Pancreas (tissue), 10 donors: ENCODE data around the gene CORO6. TPM values are rescaled to one million over a fixed set of nuclear protein-coding genes. Genes with fewer than 3 reads are reported as not detected.

Experiments used
- ATAC-seq, 4 donors: fragments of 200-7000 bp; cut with Tn5 transposase; one replicate each; pipeline versions ENCODE4 v1.8.0 to v1.9.1; 2020; ENCODE audit warnings: mild to moderate bottlenecking in 4 of 4, moderate library complexity in 4 of 4
- DNase-seq, 6 donors: peaks; one replicate each; pipeline ENCODE4 v3.0.0-alpha.2; 2020
- FAIRE-seq: peaks from 2 replicates; lab custom pipeline; 2012; peaks lifted over from hg19 to GRCh38; lab: Jason Lieb, UNC
- H3K27ac ChIP-seq, 4 donors: fragments of 200-600 bp; sonication (generic); 1 replicate in 3 of 4; 2 replicates in 1 of 4; pipeline versions ENCODE4 v1.5.0 to v1.8.0; 2020
- H3K27me3 ChIP-seq, 4 donors: fragments of 200-600 bp; one replicate each; pipeline ENCODE4 v1.8.0; 2021
- H3K36me3 ChIP-seq, 3 donors: fragments of 200-600 bp; sonication (generic) in 1 of 3; one replicate each; pipeline versions ENCODE4 v1.5.0 to v1.8.0; 2020 to 2021
- H3K4me1 ChIP-seq, 3 donors: fragments of 200-600 bp; one replicate each; pipeline ENCODE4 v1.8.0; 2021
- H3K4me3 ChIP-seq, 4 donors: fragments of 200-600 bp; sonication (generic) in 2 of 4; one replicate each; pipeline versions ENCODE4 v1.5.0 to v1.8.0; 2020 to 2021
- H3K9me3 ChIP-seq, 4 donors: fragments of 200-600 bp; one replicate each; pipeline ENCODE4 v1.8.0; 2021
- WGBS, 2 donors: extraction: QIAGEN DNeasy Blood & Tissue Kit; methylation state at CpG; one replicate each; pipeline ENCODE4 v1.1.7; 2013; 5-methylcytosine and 5-hydroxymethylcytosine counted together
- intact Hi-C, 3 donors: fragments of 100-400 bp; cut with DNase I; formaldehyde crosslinking; loops; one replicate each; pipeline versions ENCODE4 v1.11.1 to v1.14.2; 2022
- polyA plus RNA-seq, 2 donors: library from polyadenylated mRNA; stranded (reverse); fragments of 200-250 nt; gene quantifications; one replicate each; pipeline ENCODE4 v1.2.3, GENCODE V29; 2013
- total RNA-seq, 6 donors: library from RNA; stranded (reverse); fragmentation: NEBNext Ultra II Directional in 4 of 6; extraction: Animal tissue kit (Norgen Biotek cat#: 25700) in 4 of 6; gene quantifications; one replicate each; pipeline versions ENCODE4 v1.2.1 to v1.2.4, GENCODE V29; 2021 to 2023
- TF ChIP-seq, protein P1 (sequence below), 4 donors: fragments of 200-600 bp; sonication (generic) in 3 of 4; IDR thresholded peaks; one replicate each; pipeline versions ENCODE4 v1.5.0 to v1.8.0; 2021; ENCODE audit warnings: antibody characterized with exemption in 4 of 4
- donor health status: healthy with polysubstance abuse.
- donor health status: DM: no; HTN: no; CAD: no; lungs with moderate emphysema.
- donor health status: DM: no; HTN: no; CAD: no.
- donor health status: control.
- donor health status: control.
- donor health status: Bipolar disorder and iron deficiency.
- donor health status: DM: yes; HTN: yes; CAD: no.
- donor health status: DM: no; HTN: no; CAD: no.
- donor health status: DM: no; HTN: no; CAD: no.
- donor health status: DM: yes; HTN: yes; CAD: no.

CORO6 gene
- total and polyA plus RNA-seq, 8 donors, result 0.20 to 4.4 (median 0.59) TPM

GRCh38 chr17:29617481-29618271, 5.0 kb downstream of the CORO6 start:
- H3K36me3 ChIP-seq, result no peaks in the 10 kb centered on the region
- peak; percentile 70 to 92 (median 82) for DNase-seq
- H3K27ac ChIP-seq, result no peak overlapping the region
- H3K9me3 ChIP-seq, result no peaks in the 10 kb centered on the region
- H3K27me3 ChIP-seq, result no peaks in the 10 kb centered on the region
- intact Hi-C loops, result no loop called here
- TF ChIP-seq, protein P1, sequence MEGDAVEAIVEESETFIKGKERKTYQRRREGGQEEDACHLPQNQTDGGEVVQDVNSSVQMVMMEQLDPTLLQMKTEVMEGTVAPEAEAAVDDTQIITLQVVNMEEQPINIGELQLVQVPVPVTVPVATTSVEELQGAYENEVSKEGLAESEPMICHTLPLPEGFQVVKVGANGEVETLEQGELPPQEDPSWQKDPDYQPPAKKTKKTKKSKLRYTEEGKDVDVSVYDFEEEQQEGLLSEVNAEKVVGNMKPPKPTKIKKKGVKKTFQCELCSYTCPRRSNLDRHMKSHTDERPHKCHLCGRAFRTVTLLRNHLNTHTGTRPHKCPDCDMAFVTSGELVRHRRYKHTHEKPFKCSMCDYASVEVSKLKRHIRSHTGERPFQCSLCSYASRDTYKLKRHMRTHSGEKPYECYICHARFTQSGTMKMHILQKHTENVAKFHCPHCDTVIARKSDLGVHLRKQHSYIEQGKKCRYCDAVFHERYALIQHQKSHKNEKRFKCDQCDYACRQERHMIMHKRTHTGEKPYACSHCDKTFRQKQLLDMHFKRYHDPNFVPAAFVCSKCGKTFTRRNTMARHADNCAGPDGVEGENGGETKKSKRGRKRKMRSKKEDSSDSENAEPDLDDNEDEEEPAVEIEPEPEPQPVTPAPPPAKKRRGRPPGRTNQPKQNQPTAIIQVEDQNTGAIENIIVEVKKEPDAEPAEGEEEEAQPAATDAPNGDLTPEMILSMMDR (IDR thresholded peaks at IDR 0.05), result peak; percentile 47 to 72 (median 66)
- peak; percentile 71 to 80 (median 76) for ATAC-seq
- peaks cover 15 to 29% (median 27%) of the 10 kb centered on the region in 3 donors for H3K4me1 ChIP-seq
- no peak for FAIRE-seq
- peak overlapping the region; percentile 5 to 47 (median 22) for H3K4me3 ChIP-seq
- 4 to 5% methylated on average over 57 to 68 of the region's 68 CpGs for WGBS, 2 donors

DNA sequence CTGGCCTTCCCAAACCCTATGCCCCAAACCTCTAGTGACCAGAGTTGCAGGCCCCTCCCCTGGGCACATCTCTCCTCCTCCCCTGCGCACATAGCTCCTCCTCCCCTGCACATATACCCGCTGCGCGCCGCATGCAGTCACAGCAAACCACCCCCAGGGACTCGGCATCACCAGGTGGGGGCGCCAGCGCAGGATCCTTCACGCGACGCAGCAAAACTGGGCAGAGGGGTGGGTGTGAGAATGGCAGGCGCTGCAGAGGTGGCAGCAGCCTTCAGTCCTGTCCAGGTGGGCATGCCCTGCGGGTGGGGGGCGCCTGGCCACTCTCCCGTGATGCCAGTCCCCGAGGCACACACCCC, 5.6 kb downstream of the CORO6 start:
- Histone ChIP-seq H3K9me3 (no peaks in the 10 kb centered on the region), H3K4me1 (peaks cover 15 to 25% (median 25%) of the 10 kb centered on the region in 3 donors), H3K36me3 (no peaks in the 10 kb centered on the region), H3K27me3 (no peaks in the 10 kb centered on the region), H3K27ac (no peak overlapping the region), H3K4me3 (peak overlapping the region in 2 of 4 donors; percentile 37 to 47)
- TF ChIP-seq, protein P1 (IDR thresholded peaks at IDR 0.05), result peak; percentile 11 to 37 (median 25)
- 0 to 1% methylated on average over 16 of the region's 16 CpGs for WGBS, 2 donors
- ATAC-seq (peak; percentile 57 to 73 (median 62)), FAIRE-seq (no peak), DNase-seq (peak in 5 of 6 donors; percentile 64 to 86 (median 74))
- intact Hi-C loops, result no loop called here

DNA sequence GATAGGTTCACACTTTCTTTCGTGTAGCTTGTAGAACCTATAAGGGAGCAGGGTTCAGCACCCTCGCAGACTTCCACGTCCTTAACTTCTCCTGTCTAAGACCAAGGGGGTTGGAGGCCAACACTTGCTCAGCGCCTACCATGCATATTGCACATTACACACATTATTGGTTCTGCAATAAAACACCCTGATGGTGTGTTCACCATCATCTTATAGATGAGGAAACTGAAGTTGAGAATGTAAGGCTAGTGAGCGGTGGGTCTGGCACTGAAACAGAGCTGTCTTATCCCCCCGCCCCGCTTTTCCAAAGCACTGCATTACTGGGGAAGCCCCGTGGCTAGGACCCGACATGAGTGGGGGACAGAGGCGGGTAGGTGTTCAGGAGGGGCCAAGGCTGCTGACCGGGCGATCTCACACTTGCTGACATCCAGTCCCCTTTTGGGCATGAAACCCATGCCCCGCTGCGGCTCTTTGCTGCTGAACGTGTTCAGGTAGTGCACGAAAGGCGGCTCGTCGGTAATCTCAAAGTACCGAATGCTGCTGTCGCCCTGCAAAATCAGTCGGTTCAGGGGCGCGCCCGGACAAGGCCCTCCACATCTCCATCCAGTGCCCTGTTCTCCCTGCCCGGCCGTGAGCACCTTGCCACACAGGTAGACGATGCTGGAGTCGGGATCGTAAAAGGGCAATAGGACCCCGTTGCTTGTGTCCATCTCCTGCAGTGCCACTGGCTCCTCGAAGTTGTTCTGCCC, 6.2 kb downstream of the CORO6 start:
- TF ChIP-seq, protein P1 (IDR thresholded peaks at IDR 0.05), result no peak
- Histone ChIP-seq H3K9me3 (no peaks in the 10 kb centered on the region), H3K27me3 (no peaks in the 10 kb centered on the region), H3K4me3 (peak overlapping the region in 1 of 4 donors; percentile 47), H3K36me3 (no peaks in the 10 kb centered on the region), H3K4me1 (peaks cover 15 to 25% (median 25%) of the 10 kb centered on the region in 3 donors), H3K27ac (no peak overlapping the region)
- DNase-seq, result peak in 2 of 6 donors; percentile 38 to 75
- no peak for FAIRE-seq
- WGBS, 2 donors, result 16 to 19% methylated on average over 32 of the region's 32 CpGs
- intact Hi-C loops, result no loop called here
- ATAC-seq, result no peak

DNA sequence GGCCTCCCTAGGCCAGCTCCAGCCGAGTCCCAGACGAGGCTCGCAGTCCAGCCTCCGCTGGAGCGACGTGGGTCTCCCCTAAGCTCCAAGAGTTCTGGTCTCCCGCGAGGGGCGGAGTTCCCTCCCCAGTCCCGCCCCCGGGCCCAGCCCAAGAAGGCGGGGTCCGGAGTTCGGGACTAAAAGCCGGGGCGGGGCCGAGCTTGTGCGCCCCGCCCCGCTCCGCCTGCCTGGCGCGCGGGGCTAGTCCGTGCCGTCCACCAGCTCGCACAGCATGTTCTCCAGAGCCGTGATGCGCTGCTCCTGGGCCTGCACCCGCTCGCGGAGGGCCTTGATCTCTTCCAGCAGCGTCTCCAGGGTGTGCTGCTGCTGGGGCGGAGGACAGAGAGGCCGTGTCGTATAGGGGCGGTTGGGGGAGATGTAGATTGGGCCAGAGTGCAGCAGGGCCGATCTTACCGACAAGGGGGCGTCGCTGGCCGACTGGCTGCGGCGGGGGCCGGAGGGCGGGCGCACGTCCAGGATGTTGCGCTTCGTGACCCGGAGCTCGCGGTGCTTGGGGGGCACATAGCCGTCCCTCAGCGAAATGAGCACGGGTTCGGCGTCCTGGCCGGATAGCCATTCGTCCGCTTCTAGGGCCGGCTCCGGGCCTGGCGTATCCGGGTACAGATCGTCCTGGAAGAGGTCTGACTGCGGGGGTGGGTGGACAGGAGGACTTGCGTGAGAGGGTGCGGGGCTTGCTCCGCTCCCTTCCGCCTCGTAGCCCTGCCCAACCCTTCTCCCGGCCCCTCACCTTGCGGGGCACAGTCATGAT, 7.0 kb downstream of the CORO6 start:
- 3 to 4% methylated on average over 63 to 74 of the region's 74 CpGs for WGBS, 2 donors
- H3K27me3 ChIP-seq, result no peaks in the 10 kb centered on the region
- intact Hi-C loops, result no loop called here
- DNase-seq, result peak; percentile 68 to 90 (median 86)
- no peaks in the 10 kb centered on the region for H3K36me3 ChIP-seq
- H3K27ac ChIP-seq, result no peak overlapping the region
- FAIRE-seq, result no peak
- H3K4me3 ChIP-seq, result peak overlapping the region; percentile 8 to 42 (median 18)
- ATAC-seq, result peak; percentile 72 to 80 (median 78)
- peaks cover 15 to 25% (median 25%) of the 10 kb centered on the region in 3 donors for H3K4me1 ChIP-seq
- TF ChIP-seq, protein P1 (IDR thresholded peaks at IDR 0.05), result no peak
- no peaks in the 10 kb centered on the region for H3K9me3 ChIP-seq
